ENCODE data around the gene CSPG5. TPM values are rescaled to one million over a fixed set of nuclear protein-coding genes. Genes with fewer than 3 reads are reported as not detected.
A peak's percentile ranks its signal among the peaks of the same experiment; 100 is the strongest.

Gene CSPG5, protein sequence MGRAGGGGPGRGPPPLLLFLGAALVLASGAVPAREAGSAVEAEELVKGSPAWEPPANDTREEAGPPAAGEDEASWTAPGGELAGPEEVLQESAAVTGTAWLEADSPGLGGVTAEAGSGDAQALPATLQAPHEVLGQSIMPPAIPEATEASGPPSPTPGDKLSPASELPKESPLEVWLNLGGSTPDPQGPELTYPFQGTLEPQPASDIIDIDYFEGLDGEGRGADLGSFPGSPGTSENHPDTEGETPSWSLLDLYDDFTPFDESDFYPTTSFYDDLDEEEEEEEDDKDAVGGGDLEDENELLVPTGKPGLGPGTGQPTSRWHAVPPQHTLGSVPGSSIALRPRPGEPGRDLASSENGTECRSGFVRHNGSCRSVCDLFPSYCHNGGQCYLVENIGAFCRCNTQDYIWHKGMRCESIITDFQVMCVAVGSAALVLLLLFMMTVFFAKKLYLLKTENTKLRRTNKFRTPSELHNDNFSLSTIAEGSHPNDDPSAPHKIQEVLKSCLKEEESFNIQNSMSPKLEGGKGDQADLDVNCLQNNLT
- total RNA-seq: under 1 TPM; 0.30 to 0.40 TPM

DNA sequence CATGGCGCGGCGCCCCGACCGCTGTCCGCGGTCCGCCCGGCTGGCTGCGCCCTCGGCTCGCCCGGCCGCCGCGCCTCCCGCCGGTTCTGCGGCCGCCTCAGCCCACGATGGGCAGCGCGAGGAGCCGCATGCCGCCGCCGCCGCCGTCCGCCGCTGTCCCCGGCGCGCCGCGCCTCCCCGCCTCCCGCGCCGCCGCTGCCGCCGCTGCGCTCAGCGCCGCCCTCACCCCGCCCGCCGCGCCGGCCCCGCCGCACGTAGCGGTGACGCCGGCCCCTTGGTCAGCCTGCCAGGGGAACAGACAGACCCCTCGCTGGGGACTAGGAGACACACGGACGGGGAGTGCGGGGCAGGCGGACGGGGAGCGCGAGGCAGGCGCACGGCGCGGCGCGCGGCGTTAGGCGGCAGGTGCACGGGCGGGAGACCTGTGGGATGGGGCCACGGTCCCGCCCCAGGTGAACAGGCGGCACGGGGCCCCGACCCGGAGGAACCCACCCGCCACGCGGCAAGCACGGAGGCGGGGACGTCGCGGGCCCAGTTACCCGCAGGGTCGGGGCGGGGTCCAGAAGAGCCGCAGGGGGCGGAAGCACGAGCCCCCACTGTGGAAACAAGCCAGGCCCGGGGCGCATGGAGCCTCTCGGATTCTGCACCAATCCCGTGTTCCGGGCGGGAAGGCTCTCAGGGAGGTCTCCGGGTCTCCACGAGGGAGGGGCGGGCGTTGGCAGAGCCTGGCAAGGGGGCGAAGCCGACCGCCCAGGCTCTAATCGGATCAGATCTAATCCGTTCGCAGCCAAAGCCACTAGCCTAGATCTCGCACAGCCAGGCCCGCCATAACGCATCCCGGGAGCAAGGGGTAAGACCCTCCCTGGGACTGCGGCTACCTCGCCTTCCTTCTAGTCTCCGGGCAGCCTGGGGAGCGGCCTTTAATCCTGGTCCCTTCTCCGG, at the start of gene CSPG5:
TSS of gene CSPG5 (minus strand) at position 175 of the 942 bp plus-strand sequence. CDS start at position 3, 172 bp downstream.
- POLR2A ChIA-PET: interaction anchor here (1.7 kb wide), 1 partner anchor 66 kb away, joined by 4 read pairs; the partner anchor contains the start of gene ELP6
- DNase-seq: peak; percentile 38
- Mint-ChIP-seq H3K27ac (no peak within 1 kb of the TSS), H3K36me3 (ENCODE audit: low read depth) (no peaks in the 10 kb centered on the region), H3K4me1 (peaks cover 2% of the 10 kb centered on the region), H3K9me3 (no peaks in the 10 kb centered on the region), H3K4me3 (peak within 1 kb of the TSS; percentile 58), H3K27me3 (peaks cover 31% of the 10 kb centered on the region)
- CTCF ChIA-PET: interaction anchor here (1.1 to 1.4 kb wide), 2 partner anchors 9 to 58 kb away, joined by 3 to 5 read pairs; no protein-coding TSS in a partner anchor

DNA sequence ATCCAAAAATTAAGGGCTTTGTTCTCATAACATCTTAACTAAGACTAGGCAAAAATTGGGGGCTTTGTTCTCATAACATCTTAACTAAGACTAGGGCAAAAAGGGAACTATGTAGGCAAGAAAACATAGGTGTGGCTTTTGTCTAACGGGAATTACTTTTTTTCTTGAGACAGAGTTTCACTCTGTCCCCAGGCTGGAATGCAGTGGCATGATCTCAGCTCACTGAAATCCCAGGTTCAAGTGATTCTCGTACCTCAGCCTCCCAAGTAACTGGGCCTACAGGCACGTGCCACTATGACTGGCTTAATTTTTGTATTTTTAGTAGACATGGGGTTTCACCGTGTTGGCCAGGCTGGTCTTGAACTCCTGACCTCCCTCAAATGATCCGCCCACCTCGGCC, 49.8 kb upstream of the CSPG5 start:
- ChIA-PET CTCF (interaction anchor here (1.2 kb wide), 1 partner anchor 207 kb away, joined by 4 read pairs; no protein-coding TSS in a partner anchor), POLR2A (no interaction called here)
- H3K4me3 Mint-ChIP-seq: no peak overlapping the region

DNA sequence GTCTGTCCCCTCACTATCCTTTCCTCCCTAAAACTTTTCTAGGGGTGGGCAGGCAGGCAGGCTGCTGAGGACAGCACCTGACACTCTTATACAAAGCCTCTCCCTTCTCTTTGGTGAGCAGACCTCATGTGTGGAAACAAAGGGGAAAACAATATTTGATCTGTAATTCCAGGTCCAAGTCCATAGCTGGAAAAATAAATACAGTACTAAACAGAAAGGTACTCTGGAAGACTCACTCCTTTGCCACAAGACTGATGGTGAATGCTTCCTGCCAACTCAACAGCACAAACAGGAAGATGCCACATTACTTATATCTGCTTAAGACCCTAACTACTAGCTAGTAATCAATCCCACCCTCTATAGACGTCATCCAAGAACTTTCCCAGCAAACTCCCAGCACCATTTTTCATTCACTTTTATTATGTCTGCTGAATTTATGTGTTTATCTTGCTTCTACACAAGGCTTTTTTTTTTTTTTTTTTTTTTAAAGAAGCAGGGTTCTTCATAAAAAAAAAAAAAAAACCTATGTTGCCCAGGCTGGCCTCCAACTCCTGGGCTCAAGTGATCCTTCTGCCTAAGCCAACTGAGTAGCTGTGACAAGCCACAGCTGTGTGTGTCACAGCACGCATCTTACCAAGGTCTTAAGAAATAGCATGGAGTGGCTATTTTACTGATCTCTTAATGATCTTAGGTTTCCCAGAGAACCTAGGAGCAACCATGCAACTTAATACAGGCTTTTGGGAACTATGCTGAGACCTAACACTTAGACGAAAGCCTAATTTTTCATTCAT, 44.2 kb upstream of the CSPG5 start:
- H3K27me3 Mint-ChIP-seq: no peaks in the 10 kb centered on the region
- H3K36me3 Mint-ChIP-seq (ENCODE audit: low read depth): peaks cover 41% of the 10 kb centered on the region
- no peak overlapping the region for H3K27ac Mint-ChIP-seq
- peaks cover 10% of the 10 kb centered on the region for H3K4me1 Mint-ChIP-seq
- CTCF ChIA-PET: interaction anchor here (0.6 kb wide), 1 partner anchor 208 kb away, joined by 5 read pairs; no protein-coding TSS in a partner anchor
- POLR2A ChIA-PET: no interaction called here
- DNase-seq: no peak
- H3K9me3 Mint-ChIP-seq: no peaks in the 10 kb centered on the region
- H3K4me3 Mint-ChIP-seq: no peak overlapping the region

More for the DNA sequence above, 49.8 kb upstream of the CSPG5 start:
- no peaks in the 10 kb centered on the region for H3K27me3 Mint-ChIP-seq
- H3K36me3 Mint-ChIP-seq (ENCODE audit: low read depth): peaks cover 37% of the 10 kb centered on the region
- H3K27ac Mint-ChIP-seq: no peak overlapping the region
- no peaks in the 10 kb centered on the region for H3K4me1 Mint-ChIP-seq
- no peaks in the 10 kb centered on the region for H3K9me3 Mint-ChIP-seq
- DNase-seq: no peak

DNA sequence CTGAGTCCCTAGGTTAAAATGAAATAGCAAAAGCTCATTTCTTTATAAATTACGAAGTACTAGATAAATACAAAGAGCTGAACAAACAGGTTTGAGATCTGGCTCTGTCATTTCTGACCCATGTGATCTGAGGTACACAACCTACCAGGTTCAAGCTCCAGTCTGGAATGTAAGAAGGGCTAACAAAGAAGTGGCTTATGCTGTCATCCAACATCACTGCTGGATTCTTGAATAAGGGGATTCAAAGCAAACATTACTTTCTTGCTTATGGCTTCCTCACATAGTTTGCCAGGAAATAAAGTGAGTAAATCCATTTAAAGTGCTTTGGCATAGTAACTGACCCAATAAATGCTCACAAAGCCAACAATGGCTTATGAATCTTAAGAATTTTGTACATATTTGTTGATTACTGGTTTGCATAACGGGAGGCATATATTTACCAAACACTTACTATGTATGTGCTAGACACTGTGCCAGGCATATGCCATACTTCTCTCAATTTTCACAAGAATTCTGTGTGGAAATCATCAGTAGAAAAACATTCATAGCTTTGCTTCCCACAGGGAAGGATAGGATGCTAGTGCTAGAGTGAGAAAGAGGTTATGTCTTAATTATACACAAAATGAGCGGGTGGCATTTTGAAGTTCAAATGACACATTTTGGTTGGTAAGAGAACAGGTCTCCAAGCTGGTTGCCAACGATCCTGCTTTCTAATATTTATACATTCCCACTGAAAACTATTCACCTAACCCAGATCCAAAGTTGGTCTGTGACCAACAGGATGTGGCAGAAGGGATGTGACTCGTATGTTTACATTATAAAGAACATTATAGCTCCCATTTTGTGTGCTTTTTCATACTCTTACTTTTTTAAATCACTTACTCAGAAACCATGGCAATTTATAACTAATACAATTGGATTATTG, 38.7 kb upstream of the CSPG5 start:
- Mint-ChIP-seq H3K9me3 (no peaks in the 10 kb centered on the region), H3K4me3 (no peak overlapping the region), H3K36me3 (ENCODE audit: low read depth) (peaks cover 47% of the 10 kb centered on the region), H3K27me3 (no peaks in the 10 kb centered on the region), H3K4me1 (peaks cover 10% of the 10 kb centered on the region), H3K27ac (peak overlapping the region; percentile 61)
- CTCF ChIA-PET: interaction anchor here (1.4 to 1.7 kb wide), 4 partner anchors 8 to 95 kb away, joined by 3 to 5 read pairs (median 4); no protein-coding TSS in a partner anchor
- POLR2A ChIA-PET: no interaction called here
- no peak for DNase-seq

DNA sequence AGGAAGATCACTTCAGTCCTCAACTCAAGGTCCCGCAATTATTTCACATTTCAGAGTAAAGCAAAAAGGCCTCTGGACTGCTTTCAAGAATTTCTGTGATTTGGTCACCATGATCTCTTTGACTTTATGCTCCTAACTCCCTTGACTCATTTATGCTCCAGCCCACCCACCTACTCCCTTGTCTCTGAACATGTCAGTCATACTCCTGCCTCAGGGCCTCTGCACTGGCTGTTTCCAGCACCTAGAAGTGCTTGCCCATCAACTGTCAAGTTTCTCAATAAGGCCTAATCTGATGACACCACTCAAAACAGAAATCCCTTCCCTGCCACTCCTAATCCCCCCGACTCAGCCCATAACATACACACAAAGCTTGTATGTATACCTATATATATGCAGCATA, 36.1 kb upstream of the CSPG5 start:
- H3K27me3 Mint-ChIP-seq: no peaks in the 10 kb centered on the region
- peaks cover 10% of the 10 kb centered on the region for H3K4me1 Mint-ChIP-seq
- ChIA-PET POLR2A (no interaction called here), CTCF (interaction anchor here (0.6 kb wide), 1 partner anchor 174 kb away, joined by 3 read pairs; no protein-coding TSS in a partner anchor)
- H3K9me3 Mint-ChIP-seq: no peaks in the 10 kb centered on the region
- DNase-seq: no peak
- peaks cover 46% of the 10 kb centered on the region for H3K36me3 Mint-ChIP-seq (ENCODE audit: low read depth)
- H3K4me3 Mint-ChIP-seq: no peak overlapping the region
- no peak overlapping the region for H3K27ac Mint-ChIP-seq

DNA sequence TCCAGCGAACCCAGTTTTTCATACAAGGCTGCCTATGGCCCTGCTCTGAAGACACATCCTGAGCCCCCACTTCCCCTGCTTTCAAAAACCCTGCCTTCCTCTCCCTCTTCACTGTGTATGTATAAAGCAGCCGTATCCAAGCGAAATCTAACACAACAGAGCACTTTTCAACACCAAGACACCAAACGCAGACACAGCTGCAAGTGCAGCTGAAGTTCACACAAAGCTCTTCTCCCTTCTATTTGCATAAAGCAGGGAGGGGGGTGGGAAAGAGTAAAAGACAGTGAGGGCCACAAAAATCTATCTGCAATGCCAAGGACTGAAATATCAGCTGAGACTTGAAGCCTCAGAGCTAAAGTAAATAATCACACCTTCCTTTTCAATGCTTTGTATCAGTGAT, 35.1 kb upstream of the CSPG5 start:
- no peak overlapping the region for H3K4me3 Mint-ChIP-seq
- POLR2A ChIA-PET: no interaction called here
- peaks cover 44% of the 10 kb centered on the region for H3K36me3 Mint-ChIP-seq (ENCODE audit: low read depth)
- CTCF ChIA-PET: interaction anchor here (0.8 kb wide), 1 partner anchor 91 kb away, joined by 5 read pairs; no protein-coding TSS in a partner anchor
- H3K4me1 Mint-ChIP-seq: peaks cover 7% of the 10 kb centered on the region
- no peaks in the 10 kb centered on the region for H3K27me3 Mint-ChIP-seq
- no peak for DNase-seq
- H3K27ac Mint-ChIP-seq: no peak overlapping the region
- no peaks in the 10 kb centered on the region for H3K9me3 Mint-ChIP-seq

DNA sequence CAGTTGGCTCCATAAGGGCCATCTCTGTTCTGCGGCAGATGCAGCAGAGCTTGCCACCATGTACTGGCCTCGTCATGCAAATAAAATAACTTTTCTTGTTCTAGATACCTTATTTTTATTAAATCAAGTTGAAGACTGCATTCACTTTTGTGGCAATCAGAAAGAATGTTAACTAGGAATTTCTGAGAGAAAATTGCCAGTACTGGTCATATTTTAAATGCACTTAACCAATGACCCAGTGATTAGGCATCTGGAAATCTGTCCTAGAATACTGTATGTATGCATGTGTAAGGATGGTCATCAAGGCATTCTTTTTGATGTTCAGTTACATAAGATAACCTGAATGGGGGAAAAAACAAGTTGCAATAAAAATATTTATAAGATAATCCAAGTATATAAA, 34.2 kb upstream of the CSPG5 start:
- Mint-ChIP-seq H3K9me3 (no peaks in the 10 kb centered on the region), H3K36me3 (ENCODE audit: low read depth) (peaks cover 44% of the 10 kb centered on the region), H3K4me1 (peaks cover 3% of the 10 kb centered on the region), H3K27me3 (no peaks in the 10 kb centered on the region), H3K27ac (no peak overlapping the region), H3K4me3 (no peak overlapping the region)
- CTCF ChIA-PET: interaction anchor here (0.8 kb wide), 1 partner anchor 91 kb away, joined by 5 read pairs; no protein-coding TSS in a partner anchor
- POLR2A ChIA-PET: no interaction called here
- no peak for DNase-seq

DNA sequence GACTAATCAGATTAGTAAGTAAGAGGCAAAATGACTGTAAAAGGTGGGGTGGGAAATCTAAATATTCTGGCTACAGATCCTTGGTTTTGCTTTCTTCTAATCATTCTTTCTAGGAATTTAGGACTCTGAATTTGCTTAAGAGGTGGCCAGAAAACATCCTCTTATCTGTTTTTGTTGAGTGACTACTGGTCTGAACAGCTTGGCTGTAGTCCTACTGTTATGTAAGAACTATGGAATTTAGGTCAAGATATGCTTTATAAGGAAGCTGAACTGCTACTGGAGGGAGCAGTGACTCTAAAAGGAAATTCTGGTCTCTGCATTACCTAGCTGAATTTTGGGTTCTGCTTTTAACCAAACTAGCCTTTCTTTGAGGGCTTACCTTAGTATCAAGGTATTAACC, 33.5 kb upstream of the CSPG5 start:
- Mint-ChIP-seq H3K27ac (no peak overlapping the region), H3K9me3 (no peaks in the 10 kb centered on the region), H3K4me3 (no peak overlapping the region), H3K36me3 (ENCODE audit: low read depth) (peaks cover 38% of the 10 kb centered on the region), H3K4me1 (no peaks in the 10 kb centered on the region), H3K27me3 (no peaks in the 10 kb centered on the region)
- DNase-seq: no peak
- CTCF ChIA-PET: no interaction called here
- POLR2A ChIA-PET: no interaction called here

DNA sequence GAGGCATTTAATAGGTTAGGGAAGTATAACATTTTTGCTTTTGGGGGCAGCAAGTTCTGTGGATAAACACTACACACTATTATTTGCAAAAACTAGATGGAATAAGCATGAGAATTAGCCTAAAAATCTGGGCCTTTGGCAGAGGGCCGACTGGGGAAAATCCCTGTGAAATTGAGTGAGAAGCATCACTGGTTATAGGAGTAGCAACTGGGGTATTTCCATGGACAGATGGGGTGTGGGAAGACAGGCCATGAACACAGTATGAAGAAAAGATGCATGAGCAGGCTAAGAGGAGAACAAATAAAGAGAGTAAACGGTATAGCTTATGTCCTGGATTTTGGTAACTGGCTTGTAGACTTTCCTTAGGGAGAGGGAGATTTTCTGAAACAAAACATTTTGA, 32.9 kb upstream of the CSPG5 start:
- Mint-ChIP-seq H3K4me3 (no peak overlapping the region), H3K36me3 (ENCODE audit: low read depth) (peaks cover 35% of the 10 kb centered on the region), H3K27me3 (no peaks in the 10 kb centered on the region), H3K4me1 (no peaks in the 10 kb centered on the region), H3K9me3 (no peaks in the 10 kb centered on the region), H3K27ac (no peak overlapping the region)
- DNase-seq: no peak
- ChIA-PET POLR2A (no interaction called here), CTCF (no interaction called here)

DNA sequence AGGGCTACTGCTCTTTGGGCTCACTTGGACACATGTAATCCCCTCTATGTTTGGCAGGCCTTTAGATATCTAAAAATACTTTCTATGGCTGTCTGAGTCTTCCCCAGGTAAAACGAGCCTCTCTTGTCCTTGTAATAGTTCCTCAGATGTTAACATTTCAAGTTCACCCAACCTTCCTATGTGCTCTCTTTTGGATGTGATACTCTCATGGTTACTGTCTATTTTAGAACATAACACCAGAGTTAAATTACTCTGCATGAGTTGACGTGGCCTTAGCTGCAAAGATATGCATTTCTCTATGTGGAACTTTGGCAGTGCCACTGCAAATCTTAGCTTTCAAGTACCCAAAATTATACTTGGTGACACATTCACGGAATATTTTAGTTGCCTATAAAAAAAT, 31.9 kb upstream of the CSPG5 start:
- Mint-ChIP-seq H3K4me1 (no peaks in the 10 kb centered on the region), H3K27ac (no peak overlapping the region), H3K9me3 (no peaks in the 10 kb centered on the region), H3K27me3 (no peaks in the 10 kb centered on the region), H3K36me3 (ENCODE audit: low read depth) (peaks cover 35% of the 10 kb centered on the region), H3K4me3 (no peak overlapping the region)
- DNase-seq: no peak
- CTCF ChIA-PET: no interaction called here
- POLR2A ChIA-PET: no interaction called here

DNA sequence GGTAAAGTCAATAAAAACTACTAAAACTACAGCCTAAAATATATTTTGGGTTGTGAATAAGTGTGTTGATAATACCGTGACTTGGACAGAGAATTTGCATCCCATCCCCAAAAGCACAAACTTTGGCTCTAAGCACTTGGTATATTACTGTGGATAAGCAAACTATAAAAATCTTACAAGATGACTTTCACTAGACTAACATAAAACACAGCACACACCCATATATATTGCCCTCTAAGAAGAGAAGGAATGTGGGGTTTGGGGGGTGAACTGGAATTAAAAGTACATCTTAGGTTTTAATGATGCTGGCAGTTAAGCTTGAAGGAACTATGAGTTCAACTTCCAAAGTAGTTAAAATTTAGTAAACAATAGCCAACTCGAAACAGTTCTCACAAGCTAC, 28.7 kb upstream of the CSPG5 start:
- H3K27me3 Mint-ChIP-seq: no peaks in the 10 kb centered on the region
- H3K36me3 Mint-ChIP-seq (ENCODE audit: low read depth): peaks cover 41% of the 10 kb centered on the region
- no peak overlapping the region for H3K4me3 Mint-ChIP-seq
- ChIA-PET POLR2A (interaction anchor here (1.2 kb wide), 1 partner anchor 14 kb away, joined by 4 read pairs; no protein-coding TSS in a partner anchor), CTCF (no interaction called here)
- no peaks in the 10 kb centered on the region for H3K9me3 Mint-ChIP-seq
- H3K4me1 Mint-ChIP-seq: peaks cover 2% of the 10 kb centered on the region
- H3K27ac Mint-ChIP-seq: no peak overlapping the region
- no peak for DNase-seq

All from activated CD4-positive, alpha-beta memory T cell treated with anti-CD3 and anti-CD28 coated beads, Interleukin-2, amount 10 ng/mL, durations not matched to agents 7 days and 5 days (primary cell).